IMR-90 (cell line): ENCODE results near the gene SLC2A6.

Experiments used
- BHLHE40 ChIP-seq: fragments of 150-350 bp; IDR thresholded peaks from 2 replicates; pipeline ENCODE4 v1.6.1; 2016; ENCODE audit warnings: mild to moderate bottlenecking, low read depth, low read length
- CEBPB ChIP-seq: IDR thresholded peaks from 2 replicates; pipeline ENCODE4 v1.6.1; 2012; ENCODE audit warnings: low read depth, low read length, improper control_type of control experiment
- CTCF ChIP-seq: conservative IDR thresholded peaks from 2 replicates; pipeline ENCODE4 v1.5.1; 2012; ENCODE audit warnings: mild to moderate bottlenecking, low read depth, low read length, improper control_type of control experiment
- ELK1 ChIP-seq: fragments of 150-350 bp; IDR thresholded peaks from 2 replicates; pipeline ENCODE4 v1.6.1; 2016; ENCODE audit warnings: low read depth, mild to moderate bottlenecking, low read length, moderate library complexity, borderline replicate concordance
- POLR2A ChIP-seq: IDR thresholded peaks from 2 replicates; pipeline ENCODE4 v1.6.1; 2012; ENCODE audit warnings: mild to moderate bottlenecking, low read depth, low read length
- RAD21 ChIP-seq: IDR thresholded peaks from 2 replicates; pipeline ENCODE4 v1.6.1; 2012; ENCODE audit warnings: low read length, improper control_type of control experiment
- RCOR1 ChIP-seq: IDR thresholded peaks from 2 replicates; pipeline ENCODE4 v1.6.1; 2012; ENCODE audit warnings: mild to moderate bottlenecking, low read length, improper control_type of control experiment; ENCODE audit not compliant: insufficient replicate concordance
- RFX5 ChIP-seq: IDR thresholded peaks from 2 replicates; pipeline ENCODE4 v1.8.0; 2012; ENCODE audit warnings: low read depth, mild to moderate bottlenecking, low read length, moderate library complexity
- SMC3 ChIP-seq: fragments of 150-350 bp; IDR thresholded peaks from 2 replicates; pipeline ENCODE4 v1.6.1; 2016; ENCODE audit warnings: low read depth, mild to moderate bottlenecking, antibody characterized with exemption, low read length, moderate library complexity

GRCh38 chr9:133465984-133466383 lies 12.9 kb downstream of the SLC2A6 start:
- no peak for TF ChIP-seq ELK1
- TF ChIP-seq CEBPB, result no peak
- no peak for TF ChIP-seq CTCF
- TF ChIP-seq BHLHE40, result no peak
- TF ChIP-seq POLR2A, result no peak
- TF ChIP-seq SMC3, result no peak
- TF ChIP-seq RCOR1, result no peak
- no peak for TF ChIP-seq RFX5
- no peak for TF ChIP-seq RAD21
